Activated CD8-positive, alpha-beta memory T cell treated with anti-CD3 and anti-CD28 coated beads, Interleukin-2, amount 50 U/mL, for 1 hour (primary cell): ENCODE measurements around the gene PSMG3.

Experiments
- DNase-seq: peaks from one replicate; pipeline ENCODE4 v3.0.0-alpha.2; 2020; ENCODE audit errors: extremely low read depth

Gene PSMG3

DNA sequence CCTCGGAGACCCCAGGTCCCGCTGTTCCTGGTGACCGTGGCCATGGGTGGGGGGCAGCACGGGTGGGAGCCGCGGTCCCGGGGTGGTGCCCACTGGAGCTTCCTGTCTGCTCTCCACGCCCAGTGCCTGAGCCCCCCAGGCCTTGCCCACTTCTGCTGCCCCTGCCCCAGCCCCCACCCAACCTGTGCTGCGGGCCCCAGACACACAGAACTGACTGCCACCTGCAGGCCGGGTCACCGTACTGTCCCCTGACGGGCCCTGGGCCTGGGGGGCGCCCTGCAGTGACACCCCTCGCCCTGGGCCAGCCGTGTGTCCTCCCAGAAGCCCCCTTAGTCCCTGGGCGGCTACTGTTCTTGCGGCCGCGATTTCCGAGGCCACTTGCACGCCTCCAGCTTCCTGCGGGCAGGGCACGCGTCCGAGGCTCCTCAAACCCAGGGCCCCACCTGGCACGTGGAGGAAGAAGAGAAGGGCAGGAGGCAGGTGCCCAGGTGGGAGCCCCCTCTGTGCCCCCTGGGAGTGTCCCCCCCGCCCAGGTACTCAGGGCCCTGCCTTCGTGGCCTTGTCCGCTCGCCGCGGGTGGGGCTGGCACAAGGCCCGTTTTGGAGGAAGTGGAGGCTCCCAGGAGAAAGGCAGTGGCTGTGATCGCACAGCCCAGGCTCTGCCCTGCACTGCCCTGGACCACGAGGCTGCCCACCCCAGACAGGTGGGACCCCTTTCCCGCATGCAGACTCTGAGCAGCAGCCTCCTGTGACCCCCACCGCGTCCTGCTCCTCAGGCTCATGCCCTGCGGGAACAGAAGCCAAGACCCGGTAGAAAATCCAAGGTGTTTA, 24.2 kb downstream of the PSMG3 start:
- DNase-seq: no peak

DNA sequence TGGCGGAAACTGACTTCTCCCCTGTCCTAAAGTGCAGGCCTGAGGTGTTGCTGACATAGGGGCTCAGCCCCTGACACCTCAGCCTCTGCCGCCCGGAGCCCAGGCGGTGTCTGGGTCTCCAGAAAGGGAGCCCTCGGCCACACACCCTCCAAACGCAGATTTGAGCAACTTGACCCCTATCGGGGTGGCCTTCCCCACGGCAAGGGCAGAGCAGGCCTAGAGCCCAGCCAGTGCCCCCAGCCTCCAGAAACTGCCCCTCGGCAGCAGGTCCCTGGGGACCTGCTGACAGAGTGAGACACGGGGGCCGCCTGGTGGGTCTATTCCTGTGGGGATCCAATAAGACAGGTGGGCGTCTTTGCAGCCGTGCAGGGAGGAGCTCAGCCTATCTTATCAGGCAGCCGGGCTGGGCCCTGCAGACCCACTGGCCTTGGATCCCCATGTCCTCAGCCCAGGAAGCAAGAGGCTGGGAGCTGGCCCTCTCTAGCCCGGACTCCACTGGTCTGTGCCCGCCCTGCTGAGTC, 24.9 kb downstream of the PSMG3 start:
- no peak for DNase-seq

DNA sequence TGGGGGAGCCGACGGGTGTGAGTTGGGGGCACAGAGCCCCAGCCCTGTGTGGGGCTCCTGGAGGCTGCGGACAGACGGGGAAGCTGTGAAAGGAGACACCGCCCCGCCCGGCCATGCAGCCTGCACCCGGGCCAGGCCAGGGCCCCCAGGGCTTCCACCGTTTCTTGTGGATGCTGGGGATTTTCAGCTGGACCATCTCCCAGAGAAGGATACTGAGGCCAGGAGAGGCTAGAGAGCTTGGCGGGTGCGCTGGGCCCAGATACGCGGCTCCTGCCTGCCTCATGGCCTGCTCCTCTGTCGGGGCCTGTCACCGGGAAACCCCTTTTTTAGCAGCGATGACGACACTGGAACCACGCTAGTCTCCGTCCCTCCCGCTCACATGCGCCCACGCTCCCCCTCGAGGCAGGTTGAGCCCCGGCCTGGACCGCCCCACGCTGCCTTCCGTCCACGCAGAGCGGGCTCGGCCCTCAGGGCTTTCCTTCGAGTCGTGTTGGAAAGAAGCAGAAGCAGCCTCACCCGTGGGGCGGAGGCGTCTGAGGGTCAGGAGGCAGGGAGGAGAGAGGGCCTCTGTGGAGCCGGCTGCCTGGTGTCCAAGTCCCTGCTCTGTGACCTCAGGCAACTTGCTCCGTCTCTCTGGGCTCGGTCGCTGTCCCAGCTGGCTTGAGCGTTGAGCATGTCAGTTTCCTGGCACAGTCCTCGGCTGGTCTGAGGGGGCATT, 25.5 kb downstream of the PSMG3 start:
- no peak for DNase-seq

DNA sequence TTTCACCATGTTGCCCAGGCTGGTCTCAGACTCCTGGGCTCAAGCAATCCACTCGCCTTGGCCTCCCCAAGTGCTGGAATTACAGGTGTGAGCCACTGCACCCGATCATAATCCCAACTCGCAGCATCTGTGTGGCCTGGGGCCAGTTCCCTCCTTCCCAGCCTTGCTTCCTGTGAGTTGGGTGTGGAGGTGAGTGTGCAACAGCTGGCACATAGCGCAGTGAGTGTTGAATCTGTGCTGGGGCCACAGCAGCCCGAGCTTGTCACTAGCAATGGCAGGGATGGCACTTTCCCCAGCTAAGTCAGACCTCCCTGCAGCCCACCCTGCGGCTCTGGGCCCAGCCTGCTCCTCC, 26.0 kb downstream of the PSMG3 start:
- DNase-seq: no peak

DNA sequence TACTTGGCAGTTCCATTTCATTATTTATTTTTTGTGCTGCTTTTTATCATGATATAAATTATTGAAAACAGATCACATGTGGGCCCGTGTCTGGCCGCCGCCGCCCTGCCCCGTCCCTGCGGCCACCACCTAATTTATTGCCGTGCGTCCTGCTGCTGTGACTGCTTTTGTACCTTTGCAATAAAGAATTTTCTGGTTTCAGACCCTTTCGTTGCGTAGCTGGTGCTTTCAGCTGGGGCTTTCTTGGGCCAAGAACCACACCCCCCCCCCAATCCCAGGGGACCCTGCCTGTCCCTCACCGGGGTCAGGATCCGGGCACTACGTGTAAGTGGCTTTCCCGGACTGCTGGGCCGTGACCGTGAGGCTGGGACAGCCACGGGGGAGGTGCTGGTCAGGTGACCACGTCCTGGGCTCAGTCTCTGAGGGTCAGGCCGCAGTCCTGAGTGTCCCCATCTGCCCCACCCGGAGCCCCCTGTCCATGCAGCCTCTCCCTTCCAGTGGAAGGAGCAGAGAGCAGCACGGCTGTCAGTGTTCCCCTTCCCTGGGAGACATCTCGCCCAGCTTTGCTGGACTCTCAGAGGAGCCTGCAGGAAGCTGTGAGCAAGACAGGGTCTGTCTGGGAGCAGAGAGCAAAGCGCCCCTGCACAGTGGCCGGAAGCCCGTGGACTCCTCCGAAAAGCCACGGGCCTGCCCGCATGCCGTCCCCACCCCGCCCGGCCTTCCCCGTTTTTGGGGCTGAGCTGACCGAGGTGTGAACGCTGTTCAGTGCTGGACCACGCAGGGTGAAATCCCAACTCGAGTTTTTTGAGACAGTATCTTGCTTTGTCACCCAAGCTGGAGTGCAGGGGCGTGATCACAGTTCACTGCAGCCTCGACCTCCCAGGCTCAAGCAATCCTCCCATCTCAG, 26.7 kb downstream of the PSMG3 start:
- DNase-seq: no peak

DNA sequence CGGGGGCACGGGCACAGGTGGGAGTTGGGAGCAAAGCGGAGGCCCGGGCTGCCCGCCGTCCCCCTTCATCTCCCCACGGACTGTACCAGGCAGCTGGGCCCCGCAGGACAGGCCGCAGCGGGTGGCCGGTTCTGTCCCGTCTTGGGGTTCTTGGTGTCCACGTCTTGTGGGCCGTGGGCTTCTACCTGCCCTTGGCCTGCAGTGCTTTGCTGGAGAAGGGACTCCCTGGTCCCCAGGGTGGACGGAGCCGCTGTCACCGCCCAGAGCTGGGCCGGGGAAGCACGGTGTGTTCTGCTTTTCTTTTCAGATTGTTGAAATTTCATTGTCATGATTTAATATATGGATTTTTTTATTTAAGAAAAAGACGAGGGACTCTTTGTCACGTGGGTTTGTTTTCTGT, 27.5 kb downstream of the PSMG3 start:
- no peak for DNase-seq

DNA sequence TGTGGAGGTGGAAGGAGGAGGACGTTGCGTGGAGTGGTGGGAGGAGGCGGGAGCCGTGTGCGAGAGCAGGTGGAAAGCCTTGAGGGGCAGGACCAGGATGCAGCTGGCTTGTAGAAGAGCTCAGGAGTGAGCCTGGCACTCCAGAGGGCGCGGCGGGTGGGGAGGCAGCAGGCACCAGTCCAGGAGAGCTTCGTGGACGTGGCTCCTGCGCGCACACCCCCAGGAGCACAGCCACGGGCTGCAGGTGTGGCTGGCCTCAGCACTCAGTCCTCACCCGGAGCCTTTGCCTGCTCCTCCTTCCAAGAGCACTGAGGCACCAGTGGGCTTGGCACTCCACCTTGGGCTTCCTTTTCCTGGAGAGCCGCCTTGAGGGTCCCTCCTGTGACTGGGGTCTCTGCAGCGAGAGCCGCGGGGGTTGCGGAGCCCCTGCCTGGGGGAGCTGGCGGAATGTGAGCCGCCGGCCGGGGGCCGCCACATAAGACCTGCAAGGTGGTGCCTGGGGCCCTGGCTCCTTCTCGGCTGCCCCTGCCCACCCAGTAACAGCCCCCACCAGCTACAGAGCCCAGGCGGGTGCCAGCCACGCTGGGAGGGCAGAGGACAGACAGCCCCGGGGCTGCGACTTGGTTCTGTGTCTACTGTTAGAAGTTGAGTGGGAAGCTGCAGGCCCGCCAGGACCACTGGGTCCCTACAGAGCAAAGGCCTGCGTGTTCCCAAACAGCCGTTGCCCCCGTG, 28.2 kb downstream of the PSMG3 start:
- DNase-seq: no peak

DNA sequence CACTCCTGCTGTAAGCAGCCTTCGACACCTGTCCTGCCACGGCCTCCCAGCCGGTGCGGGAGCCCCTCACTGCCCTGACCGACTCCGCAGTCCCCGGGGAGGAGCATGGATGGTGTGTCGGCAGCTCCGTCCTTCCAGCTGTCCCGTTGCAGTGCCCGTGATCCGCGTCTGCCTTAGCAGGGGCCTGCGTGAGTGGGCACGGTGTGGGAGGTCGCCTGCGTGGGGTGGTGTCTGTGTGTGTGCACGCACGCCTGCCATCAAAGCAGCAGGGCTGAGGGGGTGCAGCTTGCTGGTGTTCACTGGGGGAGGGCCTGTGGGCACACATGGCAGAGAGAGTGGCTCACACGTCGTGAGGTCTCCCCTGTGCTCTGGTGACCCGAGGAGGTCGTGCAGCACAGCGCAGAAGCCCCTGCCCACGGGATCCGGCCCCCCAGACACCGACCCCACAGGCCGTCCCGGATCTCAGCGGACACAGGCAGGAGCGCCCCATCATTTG, 29.0 kb downstream of the PSMG3 start:
- DNase-seq: no peak

DNA sequence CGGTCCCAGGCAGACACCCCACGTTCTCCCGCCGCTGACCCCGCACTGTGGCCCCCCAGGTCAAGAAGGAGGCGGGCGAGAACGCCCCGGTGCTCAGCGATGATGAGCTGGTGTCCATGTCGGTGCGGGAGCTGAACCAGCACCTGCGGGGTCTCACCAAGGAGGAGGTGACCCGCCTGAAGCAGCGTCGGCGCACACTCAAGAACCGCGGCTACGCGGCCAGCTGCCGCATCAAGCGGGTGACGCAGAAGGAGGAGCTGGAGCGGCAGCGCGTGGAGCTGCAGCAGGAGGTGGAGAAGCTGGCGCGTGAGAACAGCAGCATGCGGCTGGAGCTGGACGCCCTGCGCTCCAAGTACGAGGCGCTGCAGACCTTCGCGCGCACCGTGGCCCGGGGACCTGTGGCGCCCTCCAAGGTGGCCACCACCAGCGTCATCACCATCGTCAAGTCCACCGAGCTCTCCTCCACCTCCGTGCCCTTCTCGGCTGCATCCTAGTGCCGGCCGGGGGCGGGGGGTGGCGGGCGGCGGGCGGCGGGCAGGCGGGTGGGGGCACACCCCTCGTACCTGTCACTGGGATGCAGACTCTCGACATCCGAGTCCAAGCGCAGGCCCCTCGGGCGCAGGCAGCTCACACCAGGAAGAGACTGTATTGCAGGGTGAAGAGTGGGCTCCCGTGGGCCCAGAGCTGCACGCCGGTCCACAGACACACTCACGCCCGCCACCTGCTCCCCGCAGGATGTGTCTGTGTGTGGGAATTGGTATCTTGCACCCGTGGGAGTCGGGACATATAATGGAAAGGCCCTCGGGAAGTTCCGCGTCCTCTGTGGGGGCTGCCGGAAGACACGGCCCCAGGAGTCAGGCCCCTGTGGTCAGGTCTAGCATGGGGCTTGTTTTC, 29.7 kb downstream of the PSMG3 start:
- DNase-seq: no peak

DNA sequence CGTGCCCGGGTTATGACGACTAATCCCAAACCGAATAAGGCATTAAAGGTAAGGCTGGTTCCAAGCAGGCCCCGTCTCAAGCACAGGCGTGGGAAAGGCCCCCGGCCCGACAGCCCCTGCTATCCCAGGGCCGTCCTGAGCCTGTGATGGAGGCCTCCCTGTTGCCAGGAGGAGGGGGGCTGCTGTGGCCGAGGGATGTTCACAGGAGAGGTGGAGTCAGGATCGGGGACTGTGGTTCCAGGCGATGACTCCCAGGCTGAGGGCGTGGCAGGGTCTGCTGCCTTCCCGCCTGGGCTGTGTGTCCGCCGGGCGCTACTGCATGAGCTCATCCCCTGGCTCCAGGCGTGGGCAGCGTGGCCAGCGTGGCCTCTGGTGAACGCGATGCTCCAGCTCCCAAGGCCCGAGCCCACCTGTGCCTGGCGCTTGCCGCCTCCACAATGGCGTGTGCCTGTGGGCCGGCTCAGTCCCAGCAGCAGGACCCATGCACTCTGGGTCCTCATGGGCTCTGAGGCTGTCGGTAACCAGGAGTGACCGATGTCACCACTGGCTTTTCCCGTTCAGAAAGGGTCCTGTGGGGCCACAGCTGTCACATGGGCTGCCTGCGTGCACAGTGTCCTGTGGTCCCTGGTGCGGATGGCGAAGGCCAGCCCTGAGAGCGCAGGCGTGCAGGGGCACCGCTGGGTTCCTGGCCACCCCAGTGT, 30.5 kb downstream of the PSMG3 start:
- DNase-seq: no peak

DNA sequence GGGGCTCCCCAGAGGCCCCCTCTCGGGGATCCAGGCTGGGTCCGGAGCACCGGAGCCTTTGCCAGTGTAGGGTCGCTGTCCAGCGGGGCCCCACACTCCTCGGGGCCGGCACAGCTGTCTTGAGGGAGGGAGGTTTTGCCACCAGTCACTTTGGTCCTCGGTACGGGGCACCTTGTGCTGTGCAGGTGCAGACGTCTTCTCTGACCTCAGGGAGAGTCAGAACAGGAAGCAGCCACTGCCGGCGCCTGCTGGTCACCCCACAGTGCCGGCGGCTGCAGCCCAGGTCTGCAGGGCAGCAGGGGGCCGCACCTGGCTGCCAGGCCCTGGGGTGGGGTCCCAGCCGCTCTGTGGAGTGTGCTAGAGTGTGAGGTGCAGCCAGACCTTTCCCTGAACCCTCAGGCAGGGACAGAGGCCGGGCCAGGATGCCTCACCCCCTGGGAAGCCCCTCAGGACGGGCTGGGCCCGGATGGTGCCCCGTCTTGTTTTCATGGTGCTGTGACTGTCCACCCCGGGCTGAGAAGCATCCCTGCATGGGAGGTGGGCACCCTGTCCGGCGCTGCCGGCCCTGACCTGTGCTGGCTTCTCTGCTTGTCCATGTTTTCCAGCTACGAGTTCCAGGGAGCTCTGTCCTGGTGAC, 31.2 kb downstream of the PSMG3 start:
- no peak for DNase-seq

DNA sequence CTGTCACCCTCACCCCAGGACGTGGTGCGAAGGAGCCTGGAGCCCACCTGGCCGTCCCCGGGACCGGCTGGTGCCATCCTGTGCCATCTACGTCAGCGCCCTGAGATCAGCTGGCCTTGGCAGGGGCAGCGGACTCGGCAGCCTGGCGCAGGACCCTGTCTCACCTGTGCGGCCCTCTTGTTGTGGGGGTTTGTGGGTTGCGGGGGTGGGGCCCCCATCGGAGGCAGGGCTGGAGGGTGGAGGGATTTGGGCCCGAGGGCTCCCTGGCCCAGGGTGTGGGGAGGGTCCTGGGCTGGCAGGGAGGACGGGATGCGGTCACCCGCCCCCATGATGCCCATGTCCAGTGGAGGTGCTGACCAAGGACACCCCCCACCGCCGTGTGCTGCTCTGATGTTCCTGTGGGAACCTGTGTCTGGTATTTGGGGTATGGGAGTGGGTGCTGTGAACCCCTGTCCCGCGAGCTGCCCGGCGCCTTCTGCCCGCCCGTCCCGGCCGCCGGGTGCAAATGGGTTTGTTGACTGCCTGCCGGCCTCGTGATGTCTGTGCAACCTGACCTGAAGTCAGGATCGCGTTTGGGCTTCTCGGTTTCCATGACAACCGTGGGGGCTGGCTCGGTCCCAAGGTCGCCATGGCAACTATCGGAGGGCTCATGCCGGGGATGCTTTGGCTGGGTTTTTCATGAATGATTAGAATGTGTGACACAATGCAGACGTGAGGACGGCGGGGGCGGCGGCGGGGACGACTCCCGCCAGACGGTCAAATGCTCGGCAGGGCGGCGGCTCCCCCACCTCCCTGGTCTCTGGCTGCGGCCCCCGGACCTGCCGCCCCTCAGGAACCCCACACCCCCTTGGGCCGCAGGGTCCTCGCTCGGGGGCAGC, 32.1 kb downstream of the PSMG3 start:
- DNase-seq: no peak

DNA sequence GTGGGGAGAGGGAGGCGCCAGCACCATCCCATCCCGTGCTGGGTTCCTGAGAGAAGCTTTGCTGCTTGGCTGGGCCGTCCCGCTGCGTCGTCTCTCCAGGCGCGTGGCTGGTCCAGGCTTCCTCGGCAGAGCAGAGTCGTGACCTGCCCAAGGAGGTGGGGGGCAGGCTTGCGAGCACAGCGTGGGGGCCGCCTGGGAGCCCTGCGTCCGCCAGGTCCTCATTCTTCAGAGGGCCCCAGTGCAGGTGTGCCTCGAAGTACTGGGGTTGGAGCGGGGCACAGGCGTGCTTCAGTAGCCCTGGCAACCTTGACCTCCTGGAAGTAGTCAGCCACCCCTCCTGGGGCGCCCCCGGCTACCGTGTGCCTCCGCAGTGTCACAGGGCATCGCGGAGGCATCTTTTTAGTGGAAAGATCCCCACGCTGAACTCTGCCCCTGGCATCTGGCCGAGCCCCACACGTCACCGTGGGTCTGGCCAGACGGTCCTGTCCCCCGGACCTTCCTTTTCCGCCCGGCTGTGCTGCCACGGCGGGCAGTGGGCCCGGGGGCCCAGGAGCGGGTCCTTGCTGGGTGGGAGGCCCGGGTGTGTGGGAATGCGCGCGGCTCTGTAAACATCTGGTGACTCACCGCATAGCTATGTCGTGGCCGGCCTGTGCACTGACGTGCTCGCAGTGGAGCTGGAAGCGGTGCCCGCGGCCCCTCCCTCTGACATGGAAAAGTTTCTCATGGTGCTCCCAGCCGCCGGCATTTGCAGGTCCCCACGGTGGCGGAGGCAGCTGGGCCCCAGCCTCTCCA, 32.9 kb downstream of the PSMG3 start:
- no peak for DNase-seq

DNA sequence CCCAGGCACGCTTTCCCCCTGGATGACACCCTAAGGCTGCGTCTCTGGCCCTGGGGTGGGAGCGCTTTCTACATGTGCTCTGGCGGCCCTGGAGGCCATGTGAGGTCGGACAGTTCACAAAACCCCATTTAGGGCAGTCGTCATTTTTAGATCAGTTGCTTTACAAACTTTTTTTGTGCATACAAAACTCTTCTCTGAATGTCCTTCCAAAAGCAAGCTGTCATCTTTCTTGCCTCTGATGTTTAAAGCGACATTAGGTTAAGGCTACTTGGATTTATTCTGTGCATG, 33.4 kb downstream of the PSMG3 start:
- DNase-seq: no peak

DNA sequence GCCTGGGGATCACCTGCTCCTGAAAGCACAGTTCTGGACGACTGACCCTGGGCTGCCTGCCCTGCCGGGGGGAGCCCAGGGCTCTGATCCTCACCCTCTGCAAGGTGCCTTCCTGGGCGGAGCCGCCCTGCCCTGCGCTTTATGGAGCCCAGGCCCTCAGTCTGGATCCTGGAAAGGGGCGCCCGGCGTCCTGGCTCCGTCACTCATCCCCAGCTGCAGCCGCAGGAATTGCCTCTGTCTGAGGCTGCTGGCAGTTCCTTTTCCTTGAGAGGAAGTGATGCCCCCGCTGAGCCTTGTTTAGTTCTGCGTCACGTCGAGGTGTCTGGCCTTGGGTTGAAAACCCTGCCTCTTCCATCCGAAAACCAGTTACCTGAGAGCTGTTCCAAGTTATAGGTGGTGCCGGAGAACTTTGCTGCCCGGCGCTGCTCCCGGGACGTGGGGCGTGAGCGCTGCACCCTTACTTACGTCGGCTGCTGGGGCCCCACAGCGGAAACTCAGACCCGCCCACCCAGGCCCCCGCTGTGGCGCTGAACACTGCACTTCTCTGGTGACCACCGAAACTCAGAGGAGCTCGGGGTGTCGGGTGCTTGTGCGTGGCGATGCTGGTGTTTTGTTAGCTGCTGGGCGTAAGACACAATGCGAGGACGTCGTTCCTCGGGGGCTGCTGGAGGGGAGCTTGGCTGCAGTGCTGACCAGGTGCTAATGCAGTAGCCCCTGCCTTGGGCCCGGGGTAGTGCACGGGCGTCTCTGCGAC, 34.0 kb downstream of the PSMG3 start:
- DNase-seq: no peak

DNA sequence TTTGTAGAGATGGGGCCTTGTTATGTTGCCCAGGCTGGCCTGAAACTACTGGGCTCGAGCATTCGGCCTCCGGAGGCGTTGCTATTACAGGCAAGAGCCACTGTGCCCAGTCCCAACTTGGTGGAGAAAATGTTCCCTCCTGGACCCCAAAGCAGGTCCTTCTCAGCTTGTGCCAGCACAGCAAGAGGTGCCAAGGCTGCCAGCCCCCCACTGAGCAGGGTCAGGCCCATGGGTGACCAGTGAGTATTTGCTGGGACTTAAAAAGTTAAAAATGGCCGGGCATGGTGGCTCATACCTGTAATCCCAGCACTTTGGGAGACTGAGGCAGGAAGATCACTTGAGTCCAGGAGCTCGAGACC, 34.8 kb downstream of the PSMG3 start:
- no peak for DNase-seq
